ENCODE results near the gene USP17L29. TPM values are rescaled to one million over a fixed set of nuclear protein-coding genes. Genes with fewer than 3 reads are reported as not detected.
A peak's percentile ranks its signal among the peaks of the same experiment; 100 is the strongest.
"Not testable (repeated sequence)": the region's sequence is repeated elsewhere in the genome, so short reads cannot be mapped to it uniquely, and the experiment has no call there.

USP17L29 gene
- total RNA-seq, 2 experiments from 2014 or later = not detected

- H3K4me1 Mint-ChIP-seq; POLR2A ChIA-PET; H3K9me3 Mint-ChIP-seq (ENCODE audit: low read depth); CTCF ChIA-PET; intact Hi-C loops (cut with DNase I, micrococcal nuclease); H3K27me3 Mint-ChIP-seq; H3K27ac Mint-ChIP-seq; H3K36me3 Mint-ChIP-seq (ENCODE audit: low read depth): not testable (repeated sequence)
- peak; percentile 44 for ATAC-seq
- DNase-seq = peak; percentile 76
- peak overlapping the region; percentile 47 for H3K4me3 Mint-ChIP-seq
These were observed 27.6 kb downstream of the USP17L29 start for GRCh38 chr4:9381012-9381534.

- H3K4me3 Mint-ChIP-seq = no peak overlapping the region
- ChIA-PET CTCF (no interaction called here), POLR2A (no interaction called here)
- DNase-seq = no peak
- peaks cover 2% of the 10 kb centered on the region for H3K4me1 Mint-ChIP-seq
- H3K36me3 Mint-ChIP-seq (ENCODE audit: low read depth) = no peaks in the 10 kb centered on the region
- no peak overlapping the region for H3K27ac Mint-ChIP-seq
- intact Hi-C loops (cut with DNase I, micrococcal nuclease) = no loop called here
- no peak for ATAC-seq
- no peaks in the 10 kb centered on the region for H3K9me3 Mint-ChIP-seq (ENCODE audit: low read depth)
- peaks cover 4% of the 10 kb centered on the region for H3K27me3 Mint-ChIP-seq
These were observed 30.7 kb downstream of the USP17L29 start for GRCh38 chr4:9384126-9384525.

DNA sequence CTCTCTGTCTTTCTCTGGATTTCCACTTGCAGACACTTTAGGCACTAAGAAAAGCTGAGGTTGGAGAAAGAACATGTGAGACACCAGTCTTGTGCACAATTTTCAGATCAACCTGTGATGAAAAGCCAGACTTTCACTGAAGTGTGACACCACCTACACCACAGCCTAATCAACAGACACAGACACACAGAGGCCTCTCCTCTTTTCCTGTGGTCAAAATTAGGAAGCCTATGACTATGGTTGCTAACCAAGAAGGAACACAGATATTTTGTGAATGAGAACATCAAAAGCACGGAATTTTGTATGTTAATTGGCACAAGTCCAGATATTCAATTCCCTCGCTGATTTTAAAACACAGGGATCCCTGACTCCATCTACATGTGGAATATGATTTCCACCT lies 35.6 kb downstream of the USP17L29 start:
- POLR2A ChIA-PET; H3K36me3 Mint-ChIP-seq (ENCODE audit: low read depth); H3K4me1 Mint-ChIP-seq; H3K27me3 Mint-ChIP-seq; H3K4me3 Mint-ChIP-seq; H3K9me3 Mint-ChIP-seq (ENCODE audit: low read depth); DNase-seq; intact Hi-C loops (cut with DNase I, micrococcal nuclease); CTCF ChIA-PET; H3K27ac Mint-ChIP-seq; ATAC-seq: not testable (repeated sequence)

Other genes starting within 250 kb of the USP17L29 start
- gene FAM90A26, start 183.2 kb upstream of the USP17L29 start, total RNA-seq = not detected
- not detected for gene USP17L10, start 143.0 kb upstream of the USP17L29 start, total RNA-seq
- under 1 TPM; 0.11 to 0.16 TPM for gene USP17L11, start 138.2 kb upstream of the USP17L29 start, total RNA-seq
- not detected for gene USP17L12, start 133.5 kb upstream of the USP17L29 start, total RNA-seq
- gene USP17L13, start 128.7 kb upstream of the USP17L29 start, total RNA-seq = not detected
- gene USP17L15, start 119.3 kb upstream of the USP17L29 start, total RNA-seq = not detected
- not detected for gene USP17L17, start 109.8 kb upstream of the USP17L29 start, total RNA-seq
- not detected for gene USP17L18, start 105.0 kb upstream of the USP17L29 start, total RNA-seq
- gene USP17L19, start 100.3 kb upstream of the USP17L29 start, total RNA-seq = not detected
- gene USP17L20, start 95.5 kb upstream of the USP17L29 start, total RNA-seq = not detected
- gene USP17L21, start 90.8 kb upstream of the USP17L29 start, total RNA-seq = not detected
- not detected for gene USP17L22, start 86.0 kb upstream of the USP17L29 start, total RNA-seq
- not detected for gene USP17L24, start 28.5 kb upstream of the USP17L29 start, total RNA-seq
- not detected for gene USP17L25, start 23.7 kb upstream of the USP17L29 start, total RNA-seq
- gene USP17L26, start 19.0 kb upstream of the USP17L29 start, total RNA-seq = not detected
- not detected for gene USP17L5, start 14.2 kb upstream of the USP17L29 start, total RNA-seq
- not detected for gene USP17L27, start 9.5 kb upstream of the USP17L29 start, total RNA-seq
- not detected for gene USP17L28, start 4.7 kb upstream of the USP17L29 start, total RNA-seq
- not detected for gene USP17L30, start 9.5 kb downstream of the USP17L29 start, total RNA-seq
- not detected for gene DEFB131A, start 90.8 kb downstream of the USP17L29 start, total RNA-seq